Measurements from ENCODE around the gene ABCD2.

The ABCD2 gene

DNA sequence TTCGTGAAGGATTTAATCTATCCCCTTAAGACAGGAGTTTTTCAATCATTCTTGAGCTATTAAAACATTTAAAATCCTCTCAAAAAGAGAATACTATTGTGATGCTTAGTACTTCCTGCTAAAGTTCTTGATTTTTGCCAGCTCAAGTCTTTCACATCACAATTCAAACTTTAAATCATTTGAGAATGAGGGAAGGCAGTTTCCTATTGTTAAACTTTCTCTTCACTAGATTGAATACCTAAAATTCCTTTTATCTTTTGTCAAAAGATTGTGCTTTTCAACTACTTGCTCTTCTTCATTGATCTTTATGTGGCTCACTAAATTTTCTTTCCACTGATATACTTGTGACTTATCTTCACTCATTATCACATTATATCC is 44.1 kb downstream of the ABCD2 start:
- WGBS, result no CpG with 5 or more reads among the region's 1 CpG
- no peak overlapping the region for H4K91ac ChIP-seq (ENCODE audit: low read length)
- no peak overlapping the region for H2BK15ac ChIP-seq (ENCODE audit: low read depth, poor library complexity, severe bottlenecking)
- H3K23ac ChIP-seq (ENCODE audit: low read length in 2 of 2), result no peak overlapping the region
- no peak overlapping the region for H3K4me3 ChIP-seq (ENCODE audit: insufficient read depth in 1 of 2, low read depth in 1 of 2, low read length in 2 of 2)
- no peak overlapping the region for H4K8ac ChIP-seq (ENCODE audit: low read length)
- no peaks in the 10 kb centered on the region for H3K79me1 ChIP-seq (replicated peaks; ENCODE audit: low read length, poor library complexity, severe bottlenecking)
- H2BK12ac ChIP-seq (ENCODE audit: low read length in 2 of 2), result no peak overlapping the region
- no peak overlapping the region for H3K4me2 ChIP-seq (ENCODE audit: low read length, poor library complexity, severe bottlenecking)
- no peaks in the 10 kb centered on the region for H3K9me3 ChIP-seq (ENCODE audit: control insufficient read depth, low read length)
- no peak overlapping the region for H2AFZ ChIP-seq (ENCODE audit: low read depth, low read length)
- no peak overlapping the region for H2BK5ac ChIP-seq (ENCODE audit: low read depth, low read length, poor library complexity, severe bottlenecking)
- H2AK5ac ChIP-seq (ENCODE audit: low read length, severe bottlenecking), result no peak overlapping the region
- no peaks in the 10 kb centered on the region for H3K4me1 ChIP-seq (ENCODE audit: control insufficient read depth, insufficient read depth, low read depth, low read length)
- no peak overlapping the region for H3K14ac ChIP-seq (ENCODE audit: low read length in 2 of 2)
- no peak overlapping the region for H3K18ac ChIP-seq (ENCODE audit: low read depth in 1 of 2, low read length in 2 of 2)
- no peak overlapping the region for H2BK120ac ChIP-seq (ENCODE audit: low read depth, low read length)
- H3K4ac ChIP-seq (ENCODE audit: low read depth in 1 of 2, low read length in 2 of 2), result no peak overlapping the region
- H3K9ac ChIP-seq (ENCODE audit: low read length), result no peak overlapping the region
- H3K27me3 ChIP-seq (ENCODE audit: control insufficient read depth in 1 of 2, insufficient read depth in 1 of 2, low read length in 2 of 2), result no peaks in the 10 kb centered on the region
- DNase-seq, result no peak
- H3K36me3 ChIP-seq (ENCODE audit: control insufficient read depth in 1 of 2, insufficient read depth in 2 of 2, low read depth in 1 of 2, low read length in 2 of 2), result no peaks in the 10 kb centered on the region
- no peak overlapping the region for H3K27ac ChIP-seq (ENCODE audit: low read length, poor library complexity, severe bottlenecking)

DNA sequence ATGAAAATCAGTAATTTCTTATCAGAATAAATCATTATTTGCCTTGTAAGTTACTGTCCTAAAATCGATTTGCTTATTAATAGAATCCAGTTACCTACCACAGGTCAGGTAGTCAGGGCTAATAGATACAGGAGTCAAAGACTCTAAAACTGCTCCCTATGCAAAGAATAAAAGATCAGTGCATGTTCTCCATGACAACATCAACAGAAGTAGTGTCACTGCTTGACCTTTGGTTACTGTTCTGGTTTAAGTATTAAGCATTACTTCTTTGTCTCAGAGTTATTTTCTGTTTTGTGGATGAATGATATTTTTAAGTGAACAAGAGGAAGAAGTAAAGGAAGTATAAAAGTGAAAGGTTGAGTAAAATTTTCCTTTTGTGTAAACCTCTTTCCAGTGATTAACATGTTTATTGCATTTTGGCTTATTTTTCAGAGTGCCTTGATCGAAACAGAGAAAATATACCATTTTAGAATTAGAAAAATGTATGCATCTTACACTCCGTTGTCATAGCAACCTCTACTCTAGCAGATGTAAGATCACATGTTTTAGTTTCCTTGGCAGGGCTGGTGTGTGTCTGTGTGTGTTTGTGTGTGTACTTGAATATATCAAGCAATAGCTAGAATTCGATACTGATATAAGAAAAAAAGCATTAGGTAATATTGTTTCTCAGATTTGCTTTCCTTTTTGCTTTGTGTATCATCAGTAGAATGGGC is 44.7 kb downstream of the ABCD2 start:
- H2BK5ac ChIP-seq (ENCODE audit: low read depth, low read length, poor library complexity, severe bottlenecking), result no peak overlapping the region
- no peak overlapping the region for H3K23ac ChIP-seq (ENCODE audit: low read length in 2 of 2)
- H3K4me3 ChIP-seq (ENCODE audit: insufficient read depth in 1 of 2, low read depth in 1 of 2, low read length in 2 of 2), result no peak overlapping the region
- H2BK120ac ChIP-seq (ENCODE audit: low read depth, low read length), result no peak overlapping the region
- no peak overlapping the region for H3K18ac ChIP-seq (ENCODE audit: low read depth in 1 of 2, low read length in 2 of 2)
- H3K27me3 ChIP-seq (ENCODE audit: control insufficient read depth in 1 of 2, insufficient read depth in 1 of 2, low read length in 2 of 2), result no peaks in the 10 kb centered on the region
- no peak overlapping the region for H3K4me2 ChIP-seq (ENCODE audit: low read length, poor library complexity, severe bottlenecking)
- no peak overlapping the region for H2BK15ac ChIP-seq (ENCODE audit: low read depth, poor library complexity, severe bottlenecking)
- no peak overlapping the region for H2AK5ac ChIP-seq (ENCODE audit: low read length, severe bottlenecking)
- no peak overlapping the region for H3K4ac ChIP-seq (ENCODE audit: low read depth in 1 of 2, low read length in 2 of 2)
- no peak overlapping the region for H4K8ac ChIP-seq (ENCODE audit: low read length)
- H2AFZ ChIP-seq (ENCODE audit: low read depth, low read length), result no peak overlapping the region
- DNase-seq, result peak; percentile 11
- no peak overlapping the region for H2BK12ac ChIP-seq (ENCODE audit: low read length in 2 of 2)
- no peak overlapping the region for H3K27ac ChIP-seq (ENCODE audit: low read length, poor library complexity, severe bottlenecking)
- H3K79me1 ChIP-seq (replicated peaks; ENCODE audit: low read length, poor library complexity, severe bottlenecking), result no peaks in the 10 kb centered on the region
- H3K4me1 ChIP-seq (ENCODE audit: control insufficient read depth, insufficient read depth, low read depth, low read length), result no peaks in the 10 kb centered on the region
- H3K9ac ChIP-seq (ENCODE audit: low read length), result no peak overlapping the region
- H4K91ac ChIP-seq (ENCODE audit: low read length), result no peak overlapping the region
- H3K9me3 ChIP-seq (ENCODE audit: control insufficient read depth, low read length), result no peaks in the 10 kb centered on the region
- H3K36me3 ChIP-seq (ENCODE audit: control insufficient read depth in 1 of 2, insufficient read depth in 2 of 2, low read depth in 1 of 2, low read length in 2 of 2), result no peaks in the 10 kb centered on the region
- no peak overlapping the region for H3K14ac ChIP-seq (ENCODE audit: low read length in 2 of 2)
- 0% methylated on average over 1 of the region's 4 CpGs for WGBS

DNA sequence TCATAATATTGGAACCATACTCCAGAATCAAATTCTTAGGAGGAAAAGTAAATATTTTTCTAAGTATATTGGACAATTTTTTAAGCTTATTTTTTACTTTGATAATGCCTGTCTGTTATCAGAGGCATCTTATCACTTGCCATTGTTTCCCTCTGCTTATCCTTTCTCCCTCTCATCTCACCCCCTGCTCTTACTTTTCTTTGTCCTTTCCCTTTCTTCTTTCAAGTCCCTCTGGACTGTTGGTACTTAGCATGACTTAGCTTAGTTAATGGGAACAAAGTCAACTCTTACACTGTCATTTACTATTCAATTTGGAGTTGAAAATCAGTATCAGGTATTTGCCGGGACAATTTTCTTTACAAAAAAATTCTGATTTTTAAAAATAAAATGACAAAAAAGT is 45.2 kb downstream of the ABCD2 start:
- H3K79me1 ChIP-seq (replicated peaks; ENCODE audit: low read length, poor library complexity, severe bottlenecking), result no peaks in the 10 kb centered on the region
- H2BK120ac ChIP-seq (ENCODE audit: low read depth, low read length), result no peak overlapping the region
- H3K9me3 ChIP-seq (ENCODE audit: control insufficient read depth, low read length), result no peaks in the 10 kb centered on the region
- H2AK5ac ChIP-seq (ENCODE audit: low read length, severe bottlenecking), result no peak overlapping the region
- H4K8ac ChIP-seq (ENCODE audit: low read length), result no peak overlapping the region
- no peaks in the 10 kb centered on the region for H3K4me1 ChIP-seq (ENCODE audit: control insufficient read depth, insufficient read depth, low read depth, low read length)
- no peaks in the 10 kb centered on the region for H3K27me3 ChIP-seq (ENCODE audit: control insufficient read depth in 1 of 2, insufficient read depth in 1 of 2, low read length in 2 of 2)
- no peak overlapping the region for H3K18ac ChIP-seq (ENCODE audit: low read depth in 1 of 2, low read length in 2 of 2)
- WGBS, result no CpG with 5 or more reads among the region's 1 CpG
- no peak overlapping the region for H2AFZ ChIP-seq (ENCODE audit: low read depth, low read length)
- no peak overlapping the region for H3K4me2 ChIP-seq (ENCODE audit: low read length, poor library complexity, severe bottlenecking)
- no peak overlapping the region for H2BK12ac ChIP-seq (ENCODE audit: low read length in 2 of 2)
- H4K91ac ChIP-seq (ENCODE audit: low read length), result no peak overlapping the region
- no peak overlapping the region for H3K4me3 ChIP-seq (ENCODE audit: insufficient read depth in 1 of 2, low read depth in 1 of 2, low read length in 2 of 2)
- no peak overlapping the region for H3K23ac ChIP-seq (ENCODE audit: low read length in 2 of 2)
- H3K36me3 ChIP-seq (ENCODE audit: control insufficient read depth in 1 of 2, insufficient read depth in 2 of 2, low read depth in 1 of 2, low read length in 2 of 2), result no peaks in the 10 kb centered on the region
- DNase-seq, result no peak
- H3K9ac ChIP-seq (ENCODE audit: low read length), result no peak overlapping the region
- H3K27ac ChIP-seq (ENCODE audit: low read length, poor library complexity, severe bottlenecking), result no peak overlapping the region
- no peak overlapping the region for H2BK15ac ChIP-seq (ENCODE audit: low read depth, poor library complexity, severe bottlenecking)
- H3K14ac ChIP-seq (ENCODE audit: low read length in 2 of 2), result no peak overlapping the region
- H3K4ac ChIP-seq (ENCODE audit: low read depth in 1 of 2, low read length in 2 of 2), result no peak overlapping the region
- H2BK5ac ChIP-seq (ENCODE audit: low read depth, low read length, poor library complexity, severe bottlenecking), result no peak overlapping the region

DNA sequence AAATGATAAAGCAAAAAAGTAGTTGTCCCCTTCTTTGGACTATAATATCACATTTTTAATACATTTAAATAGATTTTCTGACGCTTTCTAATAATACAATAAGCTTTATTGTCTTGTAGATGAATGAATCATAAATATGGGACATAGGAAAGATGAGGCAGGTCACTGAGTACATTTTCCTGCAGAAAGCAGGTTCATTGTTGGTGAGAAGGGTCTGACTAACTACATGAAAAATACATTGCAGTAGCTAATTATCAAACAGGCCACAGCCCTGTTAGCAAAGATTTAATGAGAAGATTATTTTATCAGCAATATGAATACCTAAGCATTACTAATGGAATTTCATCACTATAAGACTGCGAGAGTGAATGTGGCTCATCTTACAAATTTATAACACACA is 45.6 kb downstream of the ABCD2 start:
- no peak overlapping the region for H2BK120ac ChIP-seq (ENCODE audit: low read depth, low read length)
- WGBS, result no CpG with 5 or more reads among the region's 2 CpGs
- H2BK15ac ChIP-seq (ENCODE audit: low read depth, poor library complexity, severe bottlenecking), result no peak overlapping the region
- H3K4me1 ChIP-seq (ENCODE audit: control insufficient read depth, insufficient read depth, low read depth, low read length), result no peaks in the 10 kb centered on the region
- no peak overlapping the region for H3K4me2 ChIP-seq (ENCODE audit: low read length, poor library complexity, severe bottlenecking)
- no peak overlapping the region for H3K18ac ChIP-seq (ENCODE audit: low read depth in 1 of 2, low read length in 2 of 2)
- no peak overlapping the region for H3K4me3 ChIP-seq (ENCODE audit: insufficient read depth in 1 of 2, low read depth in 1 of 2, low read length in 2 of 2)
- no peak overlapping the region for H3K9ac ChIP-seq (ENCODE audit: low read length)
- no peak overlapping the region for H2BK5ac ChIP-seq (ENCODE audit: low read depth, low read length, poor library complexity, severe bottlenecking)
- no peaks in the 10 kb centered on the region for H3K36me3 ChIP-seq (ENCODE audit: control insufficient read depth in 1 of 2, insufficient read depth in 2 of 2, low read depth in 1 of 2, low read length in 2 of 2)
- H3K9me3 ChIP-seq (ENCODE audit: control insufficient read depth, low read length), result no peaks in the 10 kb centered on the region
- no peak overlapping the region for H3K14ac ChIP-seq (ENCODE audit: low read length in 2 of 2)
- H4K91ac ChIP-seq (ENCODE audit: low read length), result no peak overlapping the region
- H3K4ac ChIP-seq (ENCODE audit: low read depth in 1 of 2, low read length in 2 of 2), result no peak overlapping the region
- no peak overlapping the region for H4K8ac ChIP-seq (ENCODE audit: low read length)
- DNase-seq, result no peak
- H3K27ac ChIP-seq (ENCODE audit: low read length, poor library complexity, severe bottlenecking), result no peak overlapping the region
- no peaks in the 10 kb centered on the region for H3K79me1 ChIP-seq (replicated peaks; ENCODE audit: low read length, poor library complexity, severe bottlenecking)
- H2AFZ ChIP-seq (ENCODE audit: low read depth, low read length), result no peak overlapping the region
- no peaks in the 10 kb centered on the region for H3K27me3 ChIP-seq (ENCODE audit: control insufficient read depth in 1 of 2, insufficient read depth in 1 of 2, low read length in 2 of 2)
- no peak overlapping the region for H3K23ac ChIP-seq (ENCODE audit: low read length in 2 of 2)
- H2BK12ac ChIP-seq (ENCODE audit: low read length in 2 of 2), result no peak overlapping the region
- no peak overlapping the region for H2AK5ac ChIP-seq (ENCODE audit: low read length, severe bottlenecking)
